Fibroblast of skin of right quadriceps (primary cell): ENCODE data around the gene PAFAH2.

Source experiments
- DNase-seq: peaks from one replicate; pipeline ENCODE4 v3.0.0-alpha.2; 2013

Gene PAFAH2

DNA sequence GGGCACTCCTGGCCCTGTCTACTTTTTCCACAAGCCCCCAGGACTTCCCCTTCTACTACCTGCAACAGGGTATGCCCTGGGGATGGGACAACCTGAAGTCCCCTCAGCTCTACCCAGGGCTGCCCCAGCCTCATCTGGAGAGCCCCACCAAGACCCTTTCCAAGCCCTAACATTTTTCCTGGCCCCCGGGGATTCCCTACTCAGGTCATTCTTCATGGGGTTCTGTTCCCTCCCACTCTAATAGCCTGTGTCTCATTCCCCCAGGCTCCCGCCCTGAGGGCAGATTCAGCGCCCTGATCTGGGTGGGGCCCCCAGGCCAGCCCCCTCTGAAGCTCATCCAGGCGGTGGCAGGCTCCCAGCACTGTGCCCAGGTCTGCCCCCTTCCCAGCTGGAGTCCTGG lies 33.3 kb upstream of the PAFAH2 start:
- no peak for DNase-seq

DNA sequence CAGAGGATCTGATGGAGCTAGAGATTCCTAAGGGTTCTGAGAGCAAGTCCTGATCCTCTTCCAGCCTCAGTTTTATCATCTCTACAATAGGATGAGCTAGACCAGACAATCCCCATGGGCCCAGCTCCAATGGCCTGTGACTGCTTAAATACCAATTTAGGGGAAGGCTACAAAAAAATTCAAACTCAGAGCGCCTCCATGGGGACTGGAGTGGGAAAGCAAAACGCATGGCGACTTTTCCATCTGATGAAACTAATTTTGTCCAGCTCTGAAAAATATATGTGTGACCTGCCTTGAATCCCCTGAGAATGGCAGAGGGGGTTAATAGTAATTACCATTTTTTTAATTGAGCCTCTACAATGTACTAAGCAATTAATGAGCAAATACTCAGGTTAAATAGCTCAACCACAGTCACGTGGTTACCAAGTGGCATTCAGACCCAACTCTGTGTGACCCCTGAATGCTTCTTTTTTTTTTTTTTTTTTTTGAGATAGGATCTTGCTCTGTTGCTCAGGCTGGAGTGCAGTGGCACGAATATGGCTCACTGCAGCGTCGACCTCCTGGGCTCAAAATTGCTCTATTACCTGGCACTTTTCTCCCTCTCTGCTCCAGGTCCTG lies 32.1 kb upstream of the PAFAH2 start:
- DNase-seq = no peak

DNA sequence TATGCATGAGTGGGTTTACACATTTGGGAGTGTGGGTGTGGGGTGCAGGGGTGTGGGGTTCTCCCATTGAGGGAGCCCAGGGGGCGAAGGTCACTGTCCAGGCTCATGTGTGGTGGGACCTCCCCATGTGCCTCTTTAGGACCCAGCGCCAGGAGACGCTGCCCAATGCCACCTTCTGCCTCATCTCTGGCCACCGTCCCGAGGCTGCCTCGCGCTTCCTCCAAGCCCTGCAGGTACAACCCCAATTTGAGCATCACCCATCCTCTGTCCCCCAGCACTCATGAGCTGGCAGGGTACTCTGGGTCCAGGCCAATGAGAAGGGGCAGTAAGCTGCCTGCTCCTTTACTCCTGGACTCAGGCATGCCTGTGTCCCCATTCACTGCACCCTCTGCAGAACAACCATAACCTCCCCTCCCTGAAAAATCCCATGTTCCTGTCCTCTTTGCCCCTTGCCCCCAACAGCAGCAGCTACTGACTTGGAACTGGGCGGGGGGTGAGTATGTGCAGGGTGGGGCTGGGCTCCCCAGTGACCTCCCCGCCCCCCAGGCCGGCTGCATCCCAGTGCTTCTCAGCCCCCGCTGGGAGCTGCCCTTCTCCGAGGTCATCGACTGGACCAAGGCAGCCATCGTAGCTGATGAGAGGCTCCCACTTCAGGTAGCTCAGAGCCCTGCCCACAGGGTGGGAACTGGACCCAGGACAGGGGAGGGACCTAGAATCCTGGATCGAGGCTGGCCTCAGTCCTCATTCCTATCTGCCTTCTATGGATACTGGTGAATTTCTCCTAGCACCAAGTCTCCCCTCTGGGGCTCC lies 31.4 kb upstream of the PAFAH2 start:
- DNase-seq = no peak

DNA sequence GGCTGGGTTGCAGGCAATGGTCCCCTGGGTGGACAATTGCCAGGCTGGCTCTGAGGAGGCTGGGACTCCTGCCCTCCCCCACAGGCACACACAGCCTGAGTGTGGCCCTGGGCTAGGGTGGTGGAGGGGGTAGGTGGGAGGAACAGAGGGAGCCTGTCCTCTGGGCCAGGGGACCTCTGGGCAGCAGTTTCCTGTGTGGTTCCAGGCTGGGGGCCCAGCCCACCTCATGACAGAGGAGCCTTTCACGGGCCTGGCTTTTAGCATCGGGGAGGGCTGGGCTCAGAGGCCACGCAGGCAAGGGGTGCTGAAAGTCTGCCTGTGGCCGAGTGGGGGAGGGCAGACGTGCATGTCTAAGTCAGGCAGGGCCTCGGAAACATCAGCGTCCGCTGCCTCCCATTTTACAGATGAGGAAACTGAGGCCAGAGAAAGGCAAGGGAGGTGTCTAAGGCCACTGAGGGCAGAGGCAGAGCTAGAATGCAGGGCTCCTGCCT lies 30.7 kb upstream of the PAFAH2 start:
- DNase-seq = no peak

DNA sequence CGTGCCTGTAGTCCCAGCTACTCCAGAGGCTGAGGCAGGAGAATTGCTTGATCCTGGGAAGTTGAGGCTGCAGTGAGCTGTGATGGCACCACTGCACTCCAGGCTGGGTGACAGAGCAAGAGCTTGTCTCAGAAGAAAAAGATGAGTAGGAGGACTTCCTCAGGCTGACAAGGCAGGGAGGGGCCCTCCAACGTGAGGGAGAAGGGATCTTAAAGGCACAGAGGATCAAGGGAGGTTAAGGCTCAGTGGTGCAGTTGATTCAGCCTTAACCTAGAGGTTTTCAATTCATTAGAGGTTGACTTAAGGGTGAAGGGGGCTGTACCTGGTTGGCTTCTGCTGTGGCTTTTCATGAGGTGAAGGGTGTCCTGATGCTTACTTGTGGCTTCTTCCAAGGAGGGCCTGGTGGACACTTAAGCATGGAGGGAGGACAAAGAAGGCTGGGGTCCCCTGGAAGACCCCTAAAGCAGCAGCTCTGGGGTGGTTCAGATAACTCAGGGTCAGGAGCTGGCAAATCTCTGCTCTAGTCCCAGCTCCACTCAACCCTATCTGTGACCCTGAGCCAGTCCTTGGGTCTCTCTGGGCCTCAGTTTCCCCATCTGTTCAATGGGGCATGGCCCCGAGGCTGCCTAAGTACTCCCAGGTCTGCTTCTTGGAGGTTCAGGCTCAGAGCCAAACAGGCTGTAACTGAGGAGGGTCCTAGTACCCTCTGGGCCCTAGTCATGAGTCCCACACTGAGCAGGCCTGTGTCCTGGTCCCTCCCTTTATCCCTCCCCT lies 30.0 kb upstream of the PAFAH2 start:
- no peak for DNase-seq

DNA sequence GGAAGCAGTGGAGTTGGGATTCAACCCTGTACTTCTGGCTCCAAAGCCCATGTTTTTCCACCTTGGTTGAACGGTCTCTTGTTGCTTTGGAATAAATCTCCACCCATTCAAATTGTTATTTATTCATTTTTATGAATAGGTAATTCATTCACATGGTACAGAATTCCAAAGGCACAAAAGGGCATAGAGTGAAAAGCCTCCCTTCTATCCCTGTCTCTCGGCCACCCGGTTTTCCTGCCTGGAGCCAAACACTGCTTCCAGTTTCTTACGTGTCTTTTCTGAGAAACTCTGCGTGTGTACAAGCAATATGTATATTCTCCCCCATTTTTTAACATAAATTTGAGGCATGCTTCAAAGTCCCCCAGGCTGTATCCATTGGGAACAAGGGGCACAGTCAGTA lies 27.7 kb upstream of the PAFAH2 start:
- DNase-seq = no peak

DNA sequence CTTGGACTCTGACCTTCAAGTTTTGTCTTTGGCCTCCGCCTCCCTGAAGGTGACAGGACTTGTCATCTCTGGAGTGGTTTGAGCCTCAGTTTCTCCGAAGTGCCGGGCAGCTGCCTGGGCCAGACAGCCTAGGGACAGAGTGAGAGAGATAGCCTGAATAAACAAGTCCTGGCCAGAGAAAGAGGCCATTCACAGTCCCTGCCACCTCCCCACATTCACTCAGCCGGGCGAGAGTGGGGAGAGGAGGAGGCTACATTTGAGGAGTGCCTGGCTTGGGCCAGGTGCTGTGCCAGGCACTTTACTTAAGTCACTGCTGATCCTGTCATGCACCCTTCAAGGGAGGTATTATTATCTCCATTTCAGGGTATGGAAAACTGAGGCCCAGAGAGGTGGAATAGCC lies 27.2 kb upstream of the PAFAH2 start:
- no peak for DNase-seq

DNA sequence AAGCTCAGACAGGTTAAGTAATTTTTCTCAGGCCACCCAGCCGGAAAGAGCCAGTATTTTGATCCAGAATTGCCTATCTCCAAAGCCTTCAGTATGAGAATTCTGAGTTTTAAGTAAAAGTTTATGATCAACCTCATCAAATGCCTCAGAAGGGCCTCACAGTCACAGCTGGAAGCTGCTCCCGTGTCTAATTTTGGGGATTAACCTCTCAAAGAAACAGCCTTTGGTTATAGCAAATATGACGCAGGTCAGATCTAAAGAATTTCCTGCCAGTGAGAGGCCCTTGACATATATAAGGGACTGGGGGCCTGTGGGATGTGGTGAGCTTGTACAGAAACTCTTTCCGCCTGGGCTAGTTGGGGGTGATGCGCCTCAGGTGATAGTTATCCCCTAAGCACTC lies 26.0 kb upstream of the PAFAH2 start:
- peak; percentile 46 for DNase-seq

DNA sequence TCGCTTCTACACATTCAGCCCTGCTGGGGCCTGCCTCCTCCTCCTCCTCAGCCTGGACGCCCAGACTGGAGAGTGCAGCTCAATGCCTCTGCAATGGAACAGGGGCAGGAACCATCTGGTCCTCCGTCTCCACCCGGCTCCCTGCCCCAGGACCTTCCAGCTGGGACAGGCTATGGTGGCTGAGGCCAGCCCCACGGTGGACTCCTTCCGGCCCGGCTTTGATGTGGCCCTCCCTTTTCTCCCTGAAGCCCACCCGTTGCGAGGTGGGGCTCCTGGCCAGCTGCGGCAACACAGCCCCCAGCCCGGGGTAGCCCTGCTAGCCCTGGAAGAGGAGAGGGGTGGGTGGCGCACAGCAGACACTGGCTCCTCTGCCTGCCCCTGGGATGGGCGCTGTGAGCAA lies 25.1 kb upstream of the PAFAH2 start:
- no peak for DNase-seq

DNA sequence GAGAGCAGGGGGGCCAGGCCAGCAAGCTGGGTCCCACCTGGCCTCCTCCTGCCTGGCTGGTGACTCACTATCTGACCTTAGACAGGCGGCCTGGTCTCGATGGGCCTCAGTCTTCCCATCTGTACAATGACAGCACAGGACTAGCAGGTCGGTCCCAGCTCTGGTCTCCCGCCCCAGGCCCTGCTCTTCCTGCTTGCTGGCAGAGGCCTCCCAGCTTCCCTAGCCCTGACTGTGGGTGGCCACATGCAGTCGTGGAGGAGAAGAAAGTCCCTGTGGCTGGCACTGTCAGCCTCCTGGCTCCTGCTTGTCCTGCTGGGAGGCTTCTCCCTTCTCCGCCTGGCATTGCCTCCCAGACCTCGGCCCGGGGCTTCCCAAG lies 24.5 kb upstream of the PAFAH2 start:
- no peak for DNase-seq

DNA sequence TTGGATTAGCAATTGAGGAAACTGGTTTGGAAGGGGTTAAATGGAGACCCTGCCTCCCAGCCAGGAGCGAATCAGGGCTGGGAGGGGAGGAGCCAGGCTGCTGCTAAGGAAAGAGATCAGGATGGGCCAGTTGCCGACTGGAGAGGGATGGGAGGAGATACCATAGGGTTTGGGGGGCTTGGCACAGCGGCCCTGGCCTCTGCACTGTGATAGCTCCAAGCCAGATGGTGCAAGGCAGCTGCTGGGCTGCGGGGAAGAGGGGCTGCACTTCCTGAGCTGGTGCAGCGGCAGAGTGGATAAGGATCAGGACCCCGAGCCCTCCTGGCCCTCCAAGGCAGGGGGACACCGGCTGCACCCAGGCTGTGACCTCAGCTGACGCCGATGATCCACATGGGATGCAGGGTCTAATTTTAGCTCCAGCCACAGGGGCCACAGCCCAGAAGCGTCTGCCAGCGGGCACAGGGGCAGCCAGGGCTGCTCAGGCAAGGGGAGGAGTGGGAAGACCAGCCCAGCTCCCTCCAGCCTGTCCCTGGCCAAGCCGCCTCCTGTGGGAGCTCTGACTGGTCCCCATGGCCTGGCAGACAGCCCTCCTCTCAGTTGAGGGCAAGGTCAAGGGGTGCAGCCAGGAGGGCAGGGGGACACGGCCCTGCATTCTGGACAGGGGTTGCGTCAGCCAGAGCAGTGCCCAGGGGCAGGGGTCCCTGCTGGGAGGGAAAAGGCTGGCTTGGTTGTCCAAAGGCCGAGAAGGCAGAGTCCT lies 24.0 kb upstream of the PAFAH2 start, which contains the start of gene EXTL1:
Gene EXTL1, plus strand, starts transcription at position 129 of the 757 bp plus-strand sequence. CDS start 872 bp downstream, outside the sequence.
- DNase-seq = peak; percentile 59

DNA sequence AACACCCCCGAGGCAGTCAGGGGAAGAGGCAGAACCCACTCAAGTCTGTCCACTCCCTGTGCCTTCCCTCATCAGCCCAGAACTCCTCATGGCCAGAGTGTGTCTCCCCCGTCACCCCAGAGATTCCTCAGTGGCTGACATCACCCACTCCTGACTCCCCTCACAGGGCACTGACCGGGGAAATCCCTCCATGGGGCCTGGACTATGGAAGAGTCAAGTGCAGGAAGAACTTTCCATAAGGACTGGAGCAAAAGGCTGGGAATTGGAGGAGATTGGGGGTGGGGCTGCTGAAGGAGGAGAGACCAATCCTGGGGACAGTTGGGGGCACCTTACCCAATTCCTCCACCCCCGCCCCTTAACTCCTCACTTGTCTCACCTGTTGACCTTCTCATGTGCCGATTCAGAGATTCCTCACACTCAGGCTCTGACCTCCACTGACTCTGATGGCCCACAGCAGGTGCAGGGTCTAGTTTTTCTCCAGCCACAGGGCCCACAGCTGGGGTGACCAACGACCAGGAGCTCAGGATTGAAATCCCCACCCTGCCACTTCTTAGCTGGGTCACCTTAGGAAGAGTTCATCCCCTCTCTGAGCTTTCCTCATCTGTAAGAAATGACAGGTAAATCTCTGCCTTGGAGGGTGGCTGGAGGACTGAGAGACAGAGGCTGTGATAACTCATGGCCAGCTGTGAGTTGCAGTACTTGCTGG lies 23.2 kb upstream of the PAFAH2 start:
- DNase-seq = no peak

DNA sequence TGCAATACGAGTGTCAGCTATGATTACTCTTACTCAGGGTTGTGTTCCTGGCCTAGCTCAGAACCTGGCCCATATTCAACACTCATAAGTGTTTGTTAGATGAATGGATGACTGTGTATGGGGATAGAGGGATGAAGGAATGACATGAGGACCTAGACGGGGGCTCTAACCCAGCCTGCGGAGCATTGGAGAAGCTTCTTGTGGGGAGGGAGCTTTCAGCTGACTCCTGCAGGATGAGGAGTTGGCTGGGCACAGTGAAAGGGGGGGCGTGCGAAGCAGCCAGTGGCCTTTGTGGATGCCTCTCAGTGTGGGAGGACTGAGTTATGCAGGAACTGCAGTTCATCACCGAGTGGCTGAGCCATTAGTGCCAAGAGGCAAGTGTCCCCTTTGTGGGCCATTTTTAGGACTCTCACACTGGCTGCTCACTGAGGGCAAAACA lies 22.5 kb upstream of the PAFAH2 start:
- DNase-seq = peak; percentile 56

DNA sequence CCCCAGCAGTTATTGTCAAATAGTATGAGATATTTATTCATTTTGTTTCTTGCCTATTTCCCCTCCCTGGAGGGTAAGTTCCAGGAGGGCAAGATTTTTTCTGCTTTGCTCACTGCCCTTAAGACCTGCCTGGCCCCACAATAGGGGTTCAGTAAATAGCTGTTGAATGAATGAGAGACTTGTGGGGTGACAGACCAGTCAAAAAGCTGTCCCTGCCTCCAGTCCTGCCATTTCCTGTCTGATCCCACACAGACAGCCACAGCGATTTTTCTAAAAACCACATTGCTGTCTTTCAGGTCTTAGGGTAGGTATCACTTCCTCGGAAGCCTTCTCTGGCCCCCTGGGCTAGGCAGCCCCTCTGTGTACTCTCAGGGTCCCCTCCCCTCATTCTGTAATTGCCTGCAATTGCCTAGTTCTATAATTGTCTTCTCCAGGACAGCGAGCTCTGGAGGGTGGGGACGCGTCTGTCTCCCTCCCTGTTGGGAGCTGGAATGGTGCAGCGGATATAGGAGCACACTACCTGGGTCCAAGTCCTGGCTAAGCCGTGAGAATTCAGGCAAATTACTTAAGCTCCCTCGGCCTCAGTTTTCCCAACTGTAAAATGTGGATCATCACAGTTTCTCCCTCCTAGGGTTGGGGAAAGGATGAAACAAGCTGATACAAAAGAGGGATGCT lies 21.9 kb upstream of the PAFAH2 start:
- peak; percentile 81 for DNase-seq

DNA sequence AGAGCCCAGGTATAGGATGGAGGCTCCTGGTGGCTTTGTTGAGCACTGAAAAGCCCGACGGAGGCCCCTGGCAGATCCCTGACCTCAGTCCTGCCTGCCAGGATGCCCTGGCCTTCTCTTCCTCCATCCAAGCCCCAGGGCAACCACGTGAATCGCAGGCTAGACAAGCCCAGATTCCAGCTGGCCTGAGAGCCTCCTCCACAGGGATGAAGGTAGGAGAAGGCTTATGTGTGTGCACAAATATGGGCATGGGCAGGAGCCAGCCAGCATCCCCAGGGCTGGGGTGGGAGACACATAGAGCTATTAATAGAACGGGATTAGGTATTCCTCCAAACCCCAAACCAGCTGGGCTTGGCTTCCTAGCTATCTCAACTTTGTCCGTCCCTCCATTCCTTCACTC lies 19.7 kb upstream of the PAFAH2 start:
- peak; percentile 78 for DNase-seq

DNA sequence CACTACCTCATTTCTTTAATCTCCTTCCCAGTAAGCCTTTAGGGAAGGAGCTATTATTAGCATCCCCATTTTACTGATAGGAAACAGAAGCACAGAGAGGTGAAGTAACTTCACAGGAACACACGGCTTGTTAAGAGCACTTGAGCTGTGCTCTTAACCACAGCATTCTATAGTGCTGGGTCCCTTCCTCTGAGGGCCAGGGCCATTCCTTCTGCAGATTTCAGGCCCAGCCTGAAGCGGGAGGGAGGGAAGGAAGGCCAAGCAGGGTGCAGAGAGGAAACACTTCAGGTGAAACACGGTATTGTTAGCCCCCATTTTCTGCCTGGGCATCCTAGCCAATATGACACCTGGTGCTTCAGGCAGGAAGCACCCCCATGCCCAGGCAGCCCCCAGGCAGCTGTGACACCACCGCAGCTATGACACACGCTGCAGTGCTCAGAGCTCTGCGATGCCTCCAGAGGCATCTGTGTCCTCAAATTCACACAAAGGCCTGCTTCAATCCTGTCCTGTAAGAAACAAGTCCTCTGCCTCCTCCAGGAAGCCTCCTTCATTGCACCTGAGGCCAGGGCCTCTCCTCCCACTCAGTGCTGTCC lies 19.2 kb upstream of the PAFAH2 start:
- DNase-seq = no peak

DNA sequence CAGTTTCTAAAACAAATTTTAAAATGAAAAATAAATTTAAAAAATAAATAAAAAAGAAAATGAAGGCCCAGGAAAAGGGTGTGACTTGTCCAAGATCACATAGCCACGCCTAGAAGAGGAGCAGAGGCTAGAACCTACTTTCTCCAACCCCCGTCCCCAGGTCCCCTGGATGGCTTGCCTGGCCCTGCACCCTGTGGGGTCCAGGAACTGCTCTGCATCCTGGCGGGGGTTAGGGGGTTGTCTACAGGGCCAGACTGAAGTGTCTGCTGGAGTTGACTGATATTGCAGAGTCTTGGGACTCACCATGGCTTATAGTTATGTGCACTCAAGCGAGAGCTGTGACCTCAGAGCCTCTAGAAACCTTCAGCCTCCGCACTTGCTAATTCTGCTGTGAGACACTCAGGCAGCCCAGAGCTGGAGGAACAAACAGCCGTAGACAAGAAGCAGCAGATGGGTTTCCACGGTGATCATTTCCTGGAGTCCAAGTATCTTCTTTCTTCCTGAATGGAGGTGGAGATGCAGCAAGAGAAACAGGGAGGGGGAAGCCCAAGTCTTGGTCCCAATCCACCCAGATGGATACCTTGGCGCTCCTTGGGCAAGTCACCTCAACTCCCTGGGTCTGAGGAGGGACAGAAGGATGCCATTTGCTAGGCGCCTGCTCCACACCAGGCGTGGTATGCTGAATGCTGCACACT lies 18.5 kb upstream of the PAFAH2 start:
- no peak for DNase-seq

DNA sequence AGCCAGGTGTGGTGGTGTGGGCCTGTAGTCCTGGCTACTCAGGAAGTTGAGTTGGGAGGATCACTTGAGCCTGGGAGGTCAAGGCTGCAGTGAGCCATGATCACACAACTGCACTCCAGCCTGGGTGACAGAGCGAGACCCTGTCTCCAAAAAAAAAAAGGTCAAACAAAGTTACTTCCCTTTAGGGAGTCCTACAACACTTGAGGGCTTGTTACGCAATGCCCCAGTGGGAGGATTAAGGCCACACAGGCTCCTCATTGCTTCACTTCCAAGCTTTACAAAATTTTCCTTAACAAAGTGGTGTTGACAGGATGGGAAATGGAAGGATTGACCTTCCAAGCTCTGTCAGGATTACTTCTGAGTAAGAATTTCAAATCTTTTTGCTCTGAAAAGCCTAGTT lies 17.5 kb upstream of the PAFAH2 start:
- peak; percentile 75 for DNase-seq

DNA sequence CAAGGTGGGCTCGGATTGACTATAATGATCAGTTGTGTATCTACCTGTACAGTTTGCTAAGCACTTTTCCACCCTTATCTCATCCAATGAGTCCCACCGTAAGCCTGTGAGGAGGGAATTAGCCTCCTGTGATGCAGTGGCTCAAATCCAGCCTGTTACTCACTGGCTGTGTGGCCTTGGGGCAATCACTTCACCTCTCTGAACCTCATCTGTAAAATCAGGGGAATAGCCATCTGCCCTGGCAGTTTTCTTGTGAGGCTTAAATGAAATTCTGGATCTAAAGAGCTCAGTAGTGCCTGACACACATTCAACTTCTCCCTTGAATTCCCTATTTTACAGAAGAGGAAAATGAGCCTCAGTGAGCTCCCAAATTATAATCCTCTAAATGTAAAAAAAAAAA lies 16.3 kb upstream of the PAFAH2 start:
- DNase-seq = no peak

DNA sequence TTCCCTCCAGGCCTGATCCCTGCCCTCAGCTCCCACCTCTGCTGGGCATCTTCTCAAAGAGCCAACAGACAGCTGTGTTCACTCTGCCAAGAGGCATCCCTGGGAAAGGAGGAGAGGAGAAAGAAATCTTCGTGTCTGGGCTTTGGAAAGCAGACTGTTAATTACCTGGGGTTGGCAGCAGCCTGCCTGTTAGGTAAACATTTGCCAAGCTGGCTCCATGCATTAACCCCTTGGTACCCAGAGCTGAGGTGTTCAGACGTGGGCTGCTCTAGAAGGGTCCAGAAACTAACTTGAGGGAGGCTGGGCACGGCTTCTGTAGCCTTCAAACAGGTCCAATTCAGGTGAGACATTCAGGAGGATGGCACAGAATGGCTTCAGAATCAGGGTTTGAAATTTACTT lies 15.0 kb upstream of the PAFAH2 start:
- DNase-seq = no peak

DNA sequence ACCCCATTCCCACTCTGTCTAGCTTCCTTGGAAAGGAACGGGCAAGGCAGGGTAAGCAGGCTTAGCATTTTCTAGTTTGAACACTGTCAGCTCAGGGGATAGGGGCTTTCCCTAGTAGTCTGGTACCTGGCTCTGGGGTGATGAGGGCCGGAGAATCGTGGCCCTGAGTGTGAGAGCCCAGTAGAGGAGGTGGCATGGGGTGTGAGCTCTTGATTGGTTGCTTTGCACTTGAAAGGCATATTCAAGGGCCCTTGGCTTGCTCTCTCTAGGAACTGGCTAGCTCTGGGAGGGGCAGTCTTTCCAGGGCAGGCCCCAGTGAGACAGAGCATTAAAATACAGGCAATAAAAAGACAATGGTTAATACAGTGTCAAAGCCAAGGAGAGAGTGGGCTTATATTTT lies 13.0 kb upstream of the PAFAH2 start:
- no peak for DNase-seq
